Measurements from ENCODE around the gene MPL.

MPL gene

GRCh38 chr1:43318831-43319230 lies 18.8 kb upstream of the MPL start:
- no peak overlapping the region for H3K14ac ChIP-seq (ENCODE audit: low read length)
- no peak overlapping the region for H4K12ac ChIP-seq (ENCODE audit: low read depth, low read length)
- no CpG with 5 or more reads among the region's 4 CpGs for WGBS (ENCODE audit: extremely low coverage, insufficient coverage, insufficient read length)
- no peak overlapping the region for H3K27ac ChIP-seq (ENCODE audit: low read depth, low read length)
- DNase-seq = peak in 1 of 2 donors; percentile 45
- no peak overlapping the region for H3K4me3 ChIP-seq (ENCODE audit: low read depth, low read length)
- H3K4me1 ChIP-seq (ENCODE audit: control insufficient read depth in 1 of 2, insufficient read depth in 2 of 2, low read length in 2 of 2) = peaks cover 5% of the 10 kb centered on the region in 2 experiments
- H2BK12ac ChIP-seq (ENCODE audit: low read length) = no peak overlapping the region
- H4K91ac ChIP-seq (ENCODE audit: low read depth, low read length) = no peak overlapping the region
- no peaks in the 10 kb centered on the region for H3K79me2 ChIP-seq (ENCODE audit: control insufficient read depth, insufficient read depth, low read length, poor library complexity)
- H3K4me2 ChIP-seq (ENCODE audit: low read length) = no peak overlapping the region
- H3K4ac ChIP-seq (ENCODE audit: low read depth, low read length) = no peak overlapping the region
- H3K36me3 ChIP-seq (ENCODE audit: control insufficient read depth in 1 of 2, insufficient read depth in 2 of 2, low read length in 2 of 2) = no peaks in the 10 kb centered on the region
- H3K9ac ChIP-seq (ENCODE audit: low read length) = no peak overlapping the region
- H3K23ac ChIP-seq (ENCODE audit: low read length) = no peak overlapping the region
- no peak overlapping the region for H2AK5ac ChIP-seq (ENCODE audit: low read length)
- no peak overlapping the region for H4K8ac ChIP-seq (ENCODE audit: low read depth, low read length)
- H3K79me1 ChIP-seq (ENCODE audit: low read length) = no peaks in the 10 kb centered on the region
- no peak overlapping the region for H2AFZ ChIP-seq (ENCODE audit: insufficient read depth, low read length, poor library complexity)
- no peak overlapping the region for H3K18ac ChIP-seq (ENCODE audit: low read length)
- H3K27me3 ChIP-seq (ENCODE audit: insufficient read depth, low read length) = no peaks in the 10 kb centered on the region
- H2BK120ac ChIP-seq (ENCODE audit: insufficient read depth, low read length, poor library complexity) = no peak overlapping the region
- no peak overlapping the region for H2BK5ac ChIP-seq (ENCODE audit: low read depth, low read length, poor library complexity)
- no peaks in the 10 kb centered on the region for H3K9me3 ChIP-seq (ENCODE audit: insufficient read depth, low read depth, low read length)

DNA sequence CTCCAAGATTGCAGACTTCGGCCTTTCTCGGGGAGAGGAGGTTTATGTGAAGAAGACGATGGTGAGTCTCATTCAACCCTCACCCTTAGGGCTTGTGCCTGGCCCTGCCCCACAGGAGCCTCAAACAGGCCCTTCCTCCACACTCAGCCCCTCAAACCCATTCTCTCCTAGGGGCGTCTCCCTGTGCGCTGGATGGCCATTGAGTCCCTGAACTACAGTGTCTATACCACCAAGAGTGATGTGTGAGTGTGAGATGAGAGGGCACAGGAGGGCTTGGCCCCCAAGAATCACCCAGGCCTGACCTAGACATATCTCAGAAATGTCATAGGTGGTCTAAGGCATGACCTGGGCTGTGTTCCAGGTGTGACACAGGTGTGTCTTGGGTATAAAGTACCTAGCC lies 18.3 kb upstream of the MPL start:
- H3K79me1 ChIP-seq (ENCODE audit: low read length) = no peaks in the 10 kb centered on the region
- no peak for DNase-seq
- no peaks in the 10 kb centered on the region for H3K9me3 ChIP-seq (ENCODE audit: insufficient read depth, low read depth, low read length)
- no peak overlapping the region for H4K12ac ChIP-seq (ENCODE audit: low read depth, low read length)
- no peak overlapping the region for H3K23ac ChIP-seq (ENCODE audit: low read length)
- H3K4me2 ChIP-seq (ENCODE audit: low read length) = no peak overlapping the region
- H2BK12ac ChIP-seq (ENCODE audit: low read length) = no peak overlapping the region
- H2AFZ ChIP-seq (ENCODE audit: insufficient read depth, low read length, poor library complexity) = no peak overlapping the region
- H3K4ac ChIP-seq (ENCODE audit: low read depth, low read length) = no peak overlapping the region
- H3K79me2 ChIP-seq (ENCODE audit: control insufficient read depth, insufficient read depth, low read length, poor library complexity) = no peaks in the 10 kb centered on the region
- no peak overlapping the region for H3K14ac ChIP-seq (ENCODE audit: low read length)
- H4K91ac ChIP-seq (ENCODE audit: low read depth, low read length) = no peak overlapping the region
- no peak overlapping the region for H3K9ac ChIP-seq (ENCODE audit: low read length)
- no peaks in the 10 kb centered on the region for H3K27me3 ChIP-seq (ENCODE audit: insufficient read depth, low read length)
- no peak overlapping the region for H3K4me3 ChIP-seq (ENCODE audit: low read depth, low read length)
- H2BK5ac ChIP-seq (ENCODE audit: low read depth, low read length, poor library complexity) = no peak overlapping the region
- H4K8ac ChIP-seq (ENCODE audit: low read depth, low read length) = no peak overlapping the region
- no CpG with 5 or more reads among the region's 5 CpGs for WGBS (ENCODE audit: extremely low coverage, insufficient coverage, insufficient read length)
- H3K18ac ChIP-seq (ENCODE audit: low read length) = no peak overlapping the region
- no peak overlapping the region for H2AK5ac ChIP-seq (ENCODE audit: low read length)
- H3K27ac ChIP-seq (ENCODE audit: low read depth, low read length) = no peak overlapping the region
- no peak overlapping the region for H2BK120ac ChIP-seq (ENCODE audit: insufficient read depth, low read length, poor library complexity)
- H3K36me3 ChIP-seq (ENCODE audit: control insufficient read depth in 1 of 2, insufficient read depth in 2 of 2, low read length in 2 of 2) = no peaks in the 10 kb centered on the region
- peaks cover 5% of the 10 kb centered on the region in 2 experiments for H3K4me1 ChIP-seq (ENCODE audit: control insufficient read depth in 1 of 2, insufficient read depth in 2 of 2, low read length in 2 of 2)

- H3K4me1 ChIP-seq (ENCODE audit: control insufficient read depth in 1 of 2, insufficient read depth in 2 of 2, low read length in 2 of 2) = peaks cover 5% of the 10 kb centered on the region in 2 experiments
- no peaks in the 10 kb centered on the region for H3K27me3 ChIP-seq (ENCODE audit: insufficient read depth, low read length)
- H4K12ac ChIP-seq (ENCODE audit: low read depth, low read length) = no peak overlapping the region
- no peaks in the 10 kb centered on the region for H3K79me1 ChIP-seq (ENCODE audit: low read length)
- no peak overlapping the region for H4K91ac ChIP-seq (ENCODE audit: low read depth, low read length)
- no peak overlapping the region for H2AK5ac ChIP-seq (ENCODE audit: low read length)
- H3K9ac ChIP-seq (ENCODE audit: low read length) = no peak overlapping the region
- no peak overlapping the region for H3K4me2 ChIP-seq (ENCODE audit: low read length)
- no peak overlapping the region for H2BK12ac ChIP-seq (ENCODE audit: low read length)
- H3K4ac ChIP-seq (ENCODE audit: low read depth, low read length) = no peak overlapping the region
- H3K9me3 ChIP-seq (ENCODE audit: insufficient read depth, low read depth, low read length) = no peaks in the 10 kb centered on the region
- H2AFZ ChIP-seq (ENCODE audit: insufficient read depth, low read length, poor library complexity) = no peak overlapping the region
- no peak overlapping the region for H2BK5ac ChIP-seq (ENCODE audit: low read depth, low read length, poor library complexity)
- H3K79me2 ChIP-seq (ENCODE audit: control insufficient read depth, insufficient read depth, low read length, poor library complexity) = no peaks in the 10 kb centered on the region
- no peak overlapping the region for H3K27ac ChIP-seq (ENCODE audit: low read depth, low read length)
- no peak overlapping the region for H4K8ac ChIP-seq (ENCODE audit: low read depth, low read length)
- H3K36me3 ChIP-seq (ENCODE audit: control insufficient read depth in 1 of 2, insufficient read depth in 2 of 2, low read length in 2 of 2) = no peaks in the 10 kb centered on the region
- H2BK120ac ChIP-seq (ENCODE audit: insufficient read depth, low read length, poor library complexity) = no peak overlapping the region
- no peak overlapping the region for H3K14ac ChIP-seq (ENCODE audit: low read length)
- DNase-seq = no peak
- H3K4me3 ChIP-seq (ENCODE audit: low read depth, low read length) = no peak overlapping the region
- 100% methylated on average over 1 of the region's 3 CpGs for WGBS (ENCODE audit: extremely low coverage, insufficient coverage, insufficient read length)
- H3K18ac ChIP-seq (ENCODE audit: low read length) = no peak overlapping the region
- no peak overlapping the region for H3K23ac ChIP-seq (ENCODE audit: low read length)
These were observed 17.9 kb upstream of the MPL start for GRCh38 chr1:43319766-43320165.

DNA sequence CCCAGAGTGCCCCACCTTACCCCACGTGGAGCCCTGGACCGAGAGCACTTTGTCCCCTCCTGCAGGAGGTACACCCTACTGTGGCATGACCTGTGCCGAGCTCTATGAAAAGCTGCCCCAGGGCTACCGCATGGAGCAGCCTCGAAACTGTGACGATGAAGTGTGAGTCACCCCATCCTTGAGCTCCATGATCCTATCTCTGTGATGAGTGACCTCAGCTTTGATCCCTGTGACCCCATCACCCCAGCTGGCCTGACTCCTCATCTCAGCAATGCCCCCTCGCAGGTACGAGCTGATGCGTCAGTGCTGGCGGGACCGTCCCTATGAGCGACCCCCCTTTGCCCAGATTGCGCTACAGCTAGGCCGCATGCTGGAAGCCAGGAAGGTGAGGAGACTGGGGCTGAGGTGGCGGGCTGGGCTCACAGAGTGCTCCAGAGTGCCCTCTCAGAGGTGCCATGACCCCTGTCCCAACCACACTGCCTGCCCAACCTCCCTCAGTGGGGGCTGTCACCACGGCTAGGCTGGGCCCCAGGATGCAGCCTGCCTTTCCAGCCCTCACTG lies 16.2 kb upstream of the MPL start:
- Histone ChIP-seq H3K79me2 (ENCODE audit: control insufficient read depth, insufficient read depth, low read length, poor library complexity) (no peaks in the 10 kb centered on the region), H3K4me3 (ENCODE audit: low read depth, low read length) (no peak overlapping the region), H3K4me1 (ENCODE audit: control insufficient read depth in 1 of 2, insufficient read depth in 2 of 2, low read length in 2 of 2) (peaks cover 5% of the 10 kb centered on the region in 2 experiments), H3K4ac (ENCODE audit: low read depth, low read length) (no peak overlapping the region), H3K18ac (ENCODE audit: low read length) (no peak overlapping the region), H3K9ac (ENCODE audit: low read length) (no peak overlapping the region), H3K23ac (ENCODE audit: low read length) (no peak overlapping the region), H3K79me1 (ENCODE audit: low read length) (no peaks in the 10 kb centered on the region), H3K4me2 (ENCODE audit: low read length) (no peak overlapping the region), H4K91ac (ENCODE audit: low read depth, low read length) (peak overlapping the region; percentile 13), H3K27me3 (ENCODE audit: insufficient read depth, low read length) (no peaks in the 10 kb centered on the region), H2AFZ (ENCODE audit: insufficient read depth, low read length, poor library complexity) (no peak overlapping the region), H4K8ac (ENCODE audit: low read depth, low read length) (no peak overlapping the region), H4K12ac (ENCODE audit: low read depth, low read length) (no peak overlapping the region), H2BK12ac (ENCODE audit: low read length) (no peak overlapping the region), H2BK120ac (ENCODE audit: insufficient read depth, low read length, poor library complexity) (no peak overlapping the region), H3K36me3 (ENCODE audit: control insufficient read depth in 1 of 2, insufficient read depth in 2 of 2, low read length in 2 of 2) (no peaks in the 10 kb centered on the region), H2AK5ac (ENCODE audit: low read length) (no peak overlapping the region), H3K27ac (ENCODE audit: low read depth, low read length) (no peak overlapping the region), H3K9me3 (ENCODE audit: insufficient read depth, low read depth, low read length) (no peaks in the 10 kb centered on the region), H3K14ac (ENCODE audit: low read length) (no peak overlapping the region), H2BK5ac (ENCODE audit: low read depth, low read length, poor library complexity) (no peak overlapping the region)
- DNase-seq = peak; percentile 51 to 54
- WGBS (ENCODE audit: extremely low coverage, insufficient coverage, insufficient read length) = no CpG with 5 or more reads among the region's 16 CpGs
